NCI-H1105 treated with DMSO at 0.1 percent for 48 hours (cell line): Measurements from ENCODE around the gene MALAT1.
A peak's percentile ranks its signal among the peaks of the same experiment; 100 is the strongest.
"Not testable (repeated sequence)": the region's sequence is repeated elsewhere in the genome, so short reads cannot be mapped to it uniquely, and the experiment has no call there.

Experiments used
- DNase-seq: peaks from one replicate; lab custom pipeline; 2025; lab: John Stamatoyannopoulos, UW

Gene MALAT1

DNA sequence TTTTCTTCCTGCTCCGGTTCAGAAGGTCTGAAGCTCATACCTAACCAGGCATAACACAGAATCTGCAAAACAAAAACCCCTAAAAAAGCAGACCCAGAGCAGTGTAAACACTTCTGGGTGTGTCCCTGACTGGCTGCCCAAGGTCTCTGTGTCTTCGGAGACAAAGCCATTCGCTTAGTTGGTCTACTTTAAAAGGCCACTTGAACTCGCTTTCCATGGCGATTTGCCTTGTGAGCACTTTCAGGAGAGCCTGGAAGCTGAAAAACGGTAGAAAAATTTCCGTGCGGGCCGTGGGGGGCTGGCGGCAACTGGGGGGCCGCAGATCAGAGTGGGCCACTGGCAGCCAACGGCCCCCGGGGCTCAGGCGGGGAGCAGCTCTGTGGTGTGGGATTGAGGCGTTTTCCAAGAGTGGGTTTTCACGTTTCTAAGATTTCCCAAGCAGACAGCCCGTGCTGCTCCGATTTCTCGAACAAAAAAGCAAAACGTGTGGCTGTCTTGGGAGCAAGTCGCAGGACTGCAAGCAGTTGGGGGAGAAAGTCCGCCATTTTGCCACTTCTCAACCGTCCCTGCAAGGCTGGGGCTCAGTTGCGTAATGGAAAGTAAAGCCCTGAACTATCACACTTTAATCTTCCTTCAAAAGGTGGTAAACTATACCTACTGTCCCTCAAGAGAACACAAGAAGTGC lies 661 bp upstream of the MALAT1 start:
- peak; percentile 73 for DNase-seq

DNA sequence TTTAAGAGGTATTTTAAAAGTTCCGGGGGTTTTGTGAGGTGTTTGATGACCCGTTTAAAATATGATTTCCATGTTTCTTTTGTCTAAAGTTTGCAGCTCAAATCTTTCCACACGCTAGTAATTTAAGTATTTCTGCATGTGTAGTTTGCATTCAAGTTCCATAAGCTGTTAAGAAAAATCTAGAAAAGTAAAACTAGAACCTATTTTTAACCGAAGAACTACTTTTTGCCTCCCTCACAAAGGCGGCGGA lies 193 bp upstream of the MALAT1 start:
- no peak for DNase-seq

DNA sequence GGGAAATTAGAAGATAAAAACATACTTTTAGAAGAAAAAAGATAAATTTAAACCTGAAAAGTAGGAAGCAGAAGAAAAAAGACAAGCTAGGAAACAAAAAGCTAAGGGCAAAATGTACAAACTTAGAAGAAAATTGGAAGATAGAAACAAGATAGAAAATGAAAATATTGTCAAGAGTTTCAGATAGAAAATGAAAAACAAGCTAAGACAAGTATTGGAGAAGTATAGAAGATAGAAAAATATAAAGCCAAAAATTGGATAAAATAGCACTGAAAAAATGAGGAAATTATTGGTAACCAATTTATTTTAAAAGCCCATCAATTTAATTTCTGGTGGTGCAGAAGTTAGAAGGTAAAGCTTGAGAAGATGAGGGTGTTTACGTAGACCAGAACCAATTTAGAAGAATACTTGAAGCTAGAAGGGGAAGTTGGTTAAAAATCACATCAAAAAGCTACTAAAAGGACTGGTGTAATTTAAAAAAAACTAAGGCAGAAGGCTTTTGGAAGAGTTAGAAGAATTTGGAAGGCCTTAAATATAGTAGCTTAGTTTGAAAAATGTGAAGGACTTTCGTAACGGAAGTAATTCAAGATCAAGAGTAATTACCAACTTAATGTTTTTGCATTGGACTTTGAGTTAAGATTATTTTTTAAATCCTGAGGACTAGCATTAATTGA lies 1.0 kb downstream of the MALAT1 start:
- DNase-seq: peak; percentile 23

DNA sequence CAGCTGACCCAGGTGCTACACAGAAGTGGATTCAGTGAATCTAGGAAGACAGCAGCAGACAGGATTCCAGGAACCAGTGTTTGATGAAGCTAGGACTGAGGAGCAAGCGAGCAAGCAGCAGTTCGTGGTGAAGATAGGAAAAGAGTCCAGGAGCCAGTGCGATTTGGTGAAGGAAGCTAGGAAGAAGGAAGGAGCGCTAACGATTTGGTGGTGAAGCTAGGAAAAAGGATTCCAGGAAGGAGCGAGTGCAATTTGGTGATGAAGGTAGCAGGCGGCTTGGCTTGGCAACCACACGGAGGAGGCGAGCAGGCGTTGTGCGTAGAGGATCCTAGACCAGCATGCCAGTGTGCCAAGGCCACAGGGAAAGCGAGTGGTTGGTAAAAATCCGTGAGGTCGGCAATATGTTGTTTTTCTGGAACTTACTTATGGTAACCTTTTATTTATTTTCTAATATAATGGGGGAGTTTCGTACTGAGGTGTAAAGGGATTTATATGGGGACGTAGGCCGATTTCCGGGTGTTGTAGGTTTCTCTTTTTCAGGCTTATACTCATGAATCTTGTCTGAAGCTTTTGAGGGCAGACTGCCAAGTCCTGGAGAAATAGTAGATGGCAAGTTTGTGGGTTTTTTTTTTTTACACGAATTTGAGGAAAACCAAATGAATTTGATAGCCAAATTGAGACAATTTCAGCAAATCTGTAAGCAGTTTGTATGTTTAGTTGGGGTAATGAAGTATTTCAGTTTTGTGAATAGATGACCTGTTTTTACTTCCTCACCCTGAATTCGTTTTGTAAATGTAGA lies 1.7 kb downstream of the MALAT1 start:
- peak; percentile 23 for DNase-seq

DNA sequence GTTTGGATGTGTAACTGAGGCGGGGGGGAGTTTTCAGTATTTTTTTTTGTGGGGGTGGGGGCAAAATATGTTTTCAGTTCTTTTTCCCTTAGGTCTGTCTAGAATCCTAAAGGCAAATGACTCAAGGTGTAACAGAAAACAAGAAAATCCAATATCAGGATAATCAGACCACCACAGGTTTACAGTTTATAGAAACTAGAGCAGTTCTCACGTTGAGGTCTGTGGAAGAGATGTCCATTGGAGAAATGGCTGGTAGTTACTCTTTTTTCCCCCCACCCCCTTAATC lies 2.3 kb downstream of the MALAT1 start:
- peak; percentile 24 for DNase-seq

DNA sequence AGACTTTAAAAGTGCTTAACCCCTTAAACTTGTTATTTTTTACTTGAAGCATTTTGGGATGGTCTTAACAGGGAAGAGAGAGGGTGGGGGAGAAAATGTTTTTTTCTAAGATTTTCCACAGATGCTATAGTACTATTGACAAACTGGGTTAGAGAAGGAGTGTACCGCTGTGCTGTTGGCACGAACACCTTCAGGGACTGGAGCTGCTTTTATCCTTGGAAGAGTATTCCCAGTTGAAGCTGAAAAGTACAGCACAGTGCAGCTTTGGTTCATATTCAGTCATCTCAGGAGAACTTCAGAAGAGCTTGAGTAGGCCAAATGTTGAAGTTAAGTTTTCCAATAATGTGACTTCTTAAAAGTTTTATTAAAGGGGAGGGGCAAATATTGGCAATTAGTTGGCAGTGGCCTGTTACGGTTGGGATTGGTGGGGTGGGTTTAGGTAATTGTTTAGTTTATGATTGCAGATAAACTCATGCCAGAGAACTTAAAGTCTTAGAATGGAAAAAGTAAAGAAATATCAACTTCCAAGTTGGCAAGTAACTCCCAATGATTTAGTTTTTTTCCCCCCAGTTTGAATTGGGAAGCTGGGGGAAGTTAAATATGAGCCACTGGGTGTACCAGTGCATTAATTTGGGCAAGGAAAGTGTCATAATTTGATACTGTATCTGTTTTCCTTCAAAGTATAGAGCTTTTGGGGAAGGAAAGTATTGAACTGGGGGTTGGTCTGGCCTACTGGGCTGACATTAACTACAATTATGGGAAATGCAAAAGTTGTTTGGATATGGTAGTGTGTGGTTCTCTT lies 2.8 kb downstream of the MALAT1 start:
- DNase-seq: peak; percentile 27

DNA sequence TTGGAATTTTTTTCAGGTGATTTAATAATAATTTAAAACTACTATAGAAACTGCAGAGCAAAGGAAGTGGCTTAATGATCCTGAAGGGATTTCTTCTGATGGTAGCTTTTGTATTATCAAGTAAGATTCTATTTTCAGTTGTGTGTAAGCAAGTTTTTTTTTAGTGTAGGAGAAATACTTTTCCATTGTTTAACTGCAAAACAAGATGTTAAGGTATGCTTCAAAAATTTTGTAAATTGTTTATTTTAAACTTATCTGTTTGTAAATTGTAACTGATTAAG lies 3.4 kb downstream of the MALAT1 start:
- no peak for DNase-seq

DNA sequence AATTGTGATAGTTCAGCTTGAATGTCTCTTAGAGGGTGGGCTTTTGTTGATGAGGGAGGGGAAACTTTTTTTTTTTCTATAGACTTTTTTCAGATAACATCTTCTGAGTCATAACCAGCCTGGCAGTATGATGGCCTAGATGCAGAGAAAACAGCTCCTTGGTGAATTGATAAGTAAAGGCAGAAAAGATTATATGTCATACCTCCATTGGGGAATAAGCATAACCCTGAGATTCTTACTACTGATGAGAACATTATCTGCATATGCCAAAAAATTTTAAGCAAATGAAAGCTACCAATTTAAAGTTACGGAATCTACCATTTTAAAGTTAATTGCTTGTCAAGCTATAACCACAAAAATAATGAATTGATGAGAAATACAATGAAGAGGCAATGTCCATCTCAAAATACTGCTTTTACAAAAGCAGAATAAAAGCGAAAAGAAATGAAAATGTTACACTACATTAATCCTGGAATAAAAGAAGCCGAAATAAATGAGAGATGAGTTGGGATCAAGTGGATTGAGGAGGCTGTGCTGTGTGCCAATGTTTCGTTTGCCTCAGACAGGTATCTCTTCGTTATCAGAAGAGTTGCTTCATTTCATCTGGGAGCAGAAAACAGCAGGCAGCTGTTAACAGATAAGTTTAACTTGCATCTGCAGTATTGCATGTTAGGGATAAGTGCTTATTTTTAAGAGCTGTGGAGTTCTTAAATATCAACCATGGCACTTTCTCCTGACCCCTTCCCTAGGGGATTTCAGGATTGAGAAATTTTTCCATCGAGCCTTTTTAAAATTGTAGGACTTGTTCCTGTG lies 3.9 kb downstream of the MALAT1 start:
- peak; percentile 26 for DNase-seq

DNA sequence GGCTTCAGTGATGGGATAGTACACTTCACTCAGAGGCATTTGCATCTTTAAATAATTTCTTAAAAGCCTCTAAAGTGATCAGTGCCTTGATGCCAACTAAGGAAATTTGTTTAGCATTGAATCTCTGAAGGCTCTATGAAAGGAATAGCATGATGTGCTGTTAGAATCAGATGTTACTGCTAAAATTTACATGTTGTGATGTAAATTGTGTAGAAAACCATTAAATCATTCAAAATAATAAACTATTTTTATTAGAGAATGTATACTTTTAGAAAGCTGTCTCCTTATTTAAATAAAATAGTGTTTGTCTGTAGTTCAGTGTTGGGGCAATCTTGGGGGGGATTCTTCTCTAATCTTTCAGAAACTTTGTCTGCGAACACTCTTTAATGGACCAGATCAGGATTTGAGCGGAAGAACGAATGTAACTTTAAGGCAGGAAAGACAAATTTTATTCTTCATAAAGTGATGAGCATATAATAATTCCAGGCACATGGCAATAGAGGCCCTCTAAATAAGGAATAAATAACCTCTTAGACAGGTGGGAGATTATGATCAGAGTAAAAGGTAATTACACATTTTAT lies 4.6 kb downstream of the MALAT1 start:
- DNase-seq: no peak

DNA sequence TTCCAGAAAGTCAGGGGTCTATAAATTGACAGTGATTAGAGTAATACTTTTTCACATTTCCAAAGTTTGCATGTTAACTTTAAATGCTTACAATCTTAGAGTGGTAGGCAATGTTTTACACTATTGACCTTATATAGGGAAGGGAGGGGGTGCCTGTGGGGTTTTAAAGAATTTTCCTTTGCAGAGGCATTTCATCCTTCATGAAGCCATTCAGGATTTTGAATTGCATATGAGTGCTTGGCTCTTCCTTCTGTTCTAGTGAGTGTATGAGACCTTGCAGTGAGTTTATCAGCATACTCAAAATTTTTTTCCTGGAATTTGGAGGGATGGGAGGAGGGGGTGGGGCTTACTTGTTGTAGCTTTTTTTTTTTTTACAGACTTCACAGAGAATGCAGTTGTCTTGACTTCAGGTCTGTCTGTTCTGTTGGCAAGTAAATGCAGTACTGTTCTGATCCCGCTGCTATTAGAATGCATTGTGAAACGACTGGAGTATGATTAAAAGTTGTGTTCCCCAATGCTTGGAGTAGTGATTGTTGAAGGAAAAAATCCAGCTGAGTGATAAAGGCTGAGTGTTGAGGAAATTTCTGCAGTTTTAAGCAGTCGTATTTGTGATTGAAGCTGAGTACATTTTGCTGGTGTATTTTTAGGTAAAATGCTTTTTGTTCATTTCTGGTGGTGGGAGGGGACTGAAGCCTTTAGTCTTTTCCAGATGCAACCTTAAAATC lies 5.3 kb downstream of the MALAT1 start:
- DNase-seq: peak; percentile 18

DNA sequence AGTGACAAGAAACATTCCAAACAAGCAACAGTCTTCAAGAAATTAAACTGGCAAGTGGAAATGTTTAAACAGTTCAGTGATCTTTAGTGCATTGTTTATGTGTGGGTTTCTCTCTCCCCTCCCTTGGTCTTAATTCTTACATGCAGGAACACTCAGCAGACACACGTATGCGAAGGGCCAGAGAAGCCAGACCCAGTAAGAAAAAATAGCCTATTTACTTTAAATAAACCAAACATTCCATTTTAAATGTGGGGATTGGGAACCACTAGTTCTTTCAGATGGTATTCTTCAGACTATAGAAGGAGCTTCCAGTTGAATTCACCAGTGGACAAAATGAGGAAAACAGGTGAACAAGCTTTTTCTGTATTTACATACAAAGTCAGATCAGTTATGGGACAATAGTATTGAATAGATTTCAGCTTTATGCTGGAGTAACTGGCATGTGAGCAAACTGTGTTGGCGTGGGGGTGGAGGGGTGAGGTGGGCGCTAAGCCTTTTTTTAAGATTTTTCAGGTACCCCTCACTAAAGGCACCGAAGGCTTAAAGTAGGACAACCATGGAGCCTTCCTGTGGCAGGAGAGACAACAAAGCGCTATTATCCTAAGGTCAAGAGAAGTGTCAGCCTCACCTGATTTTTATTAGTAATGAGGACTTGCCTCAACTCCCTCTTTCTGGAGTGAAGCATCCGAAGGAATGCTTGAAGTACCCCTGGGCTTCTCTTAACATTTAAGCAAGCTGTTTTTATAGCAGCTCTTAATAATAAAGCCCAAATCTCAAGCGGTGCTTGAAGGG lies 6.0 kb downstream of the MALAT1 start:
- peak; percentile 12 for DNase-seq

DNA sequence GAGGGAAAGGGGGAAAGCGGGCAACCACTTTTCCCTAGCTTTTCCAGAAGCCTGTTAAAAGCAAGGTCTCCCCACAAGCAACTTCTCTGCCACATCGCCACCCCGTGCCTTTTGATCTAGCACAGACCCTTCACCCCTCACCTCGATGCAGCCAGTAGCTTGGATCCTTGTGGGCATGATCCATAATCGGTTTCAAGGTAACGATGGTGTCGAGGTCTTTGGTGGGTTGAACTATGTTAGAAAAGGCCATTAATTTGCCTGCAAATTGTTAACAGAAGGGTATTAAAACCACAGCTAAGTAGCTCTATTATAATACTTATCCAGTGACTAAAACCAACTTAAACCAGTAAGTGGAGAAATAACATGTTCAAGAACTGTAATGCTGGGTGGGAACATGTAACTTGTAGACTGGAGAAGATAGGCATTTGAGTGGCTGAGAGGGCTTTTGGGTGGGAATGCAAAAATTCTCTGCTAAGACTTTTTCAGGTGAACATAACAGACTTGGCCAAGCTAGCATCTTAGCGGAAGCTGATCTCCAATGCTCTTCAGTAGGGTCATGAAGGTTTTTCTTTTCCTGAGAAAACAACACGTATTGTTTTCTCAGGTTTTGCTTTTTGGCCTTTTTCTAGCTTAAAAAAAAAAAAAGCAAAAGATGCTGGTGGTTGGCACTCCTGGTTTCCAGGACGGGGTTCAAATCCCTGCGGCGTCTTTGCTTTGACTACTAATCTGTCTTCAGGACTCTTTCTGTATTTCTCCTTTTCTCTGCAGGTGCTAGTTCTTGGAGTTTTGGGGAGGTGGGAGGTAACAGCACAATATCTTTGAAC lies 6.8 kb downstream of the MALAT1 start:
- no peak for DNase-seq

DNA sequence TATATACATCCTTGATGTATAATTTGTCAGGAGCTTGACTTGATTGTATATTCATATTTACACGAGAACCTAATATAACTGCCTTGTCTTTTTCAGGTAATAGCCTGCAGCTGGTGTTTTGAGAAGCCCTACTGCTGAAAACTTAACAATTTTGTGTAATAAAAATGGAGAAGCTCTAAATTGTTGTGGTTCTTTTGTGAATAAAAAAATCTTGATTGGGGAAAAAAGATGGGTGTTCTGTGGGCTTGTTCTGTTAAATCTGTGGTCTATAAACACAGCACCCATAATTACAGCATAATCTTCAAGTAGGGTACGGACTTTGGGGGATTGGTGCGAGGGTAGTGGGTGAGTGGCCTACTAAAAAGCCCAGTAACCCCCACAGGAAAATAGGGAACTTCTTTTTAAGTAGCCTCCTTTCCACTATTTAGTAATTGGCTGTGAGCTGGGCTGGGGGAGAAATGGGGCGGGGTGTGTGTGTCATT lies 7.5 kb downstream of the MALAT1 start:
- peak; percentile 39 for DNase-seq

DNA sequence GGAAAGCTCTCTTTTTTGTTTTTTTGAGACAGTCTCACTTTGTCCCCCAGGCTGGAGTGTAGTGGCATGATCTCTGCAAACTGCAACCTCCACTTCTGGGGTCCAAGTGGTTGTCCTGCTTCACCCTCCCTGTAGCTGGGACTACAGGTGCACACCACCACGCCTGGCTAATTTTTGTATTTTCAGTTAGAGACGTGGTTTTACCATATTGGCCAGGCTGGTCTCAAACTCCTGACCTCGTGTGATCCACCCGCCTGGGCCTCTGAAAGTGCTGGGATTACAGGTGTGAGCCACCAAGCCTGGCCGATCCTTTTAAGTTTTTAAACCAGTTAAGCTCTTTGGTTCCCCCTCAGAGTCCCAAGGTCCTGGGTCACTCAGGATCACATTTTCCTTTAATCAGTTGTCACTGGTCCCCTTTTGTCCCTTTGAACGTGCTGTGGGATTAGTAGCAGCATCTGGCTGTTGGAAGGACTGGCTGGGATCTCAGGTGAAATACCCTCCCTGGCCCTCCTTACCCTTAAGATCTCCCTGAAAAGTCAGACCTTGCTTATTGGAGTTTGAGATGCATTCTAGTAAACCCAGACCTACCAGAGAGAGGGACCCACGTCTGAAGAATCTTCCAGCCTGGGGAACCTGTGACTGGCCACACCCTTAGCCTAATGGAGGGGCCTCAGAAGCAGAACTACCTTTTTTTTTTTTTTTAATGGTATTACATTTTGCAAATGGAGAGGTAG lies 8.1 kb downstream of the MALAT1 start:
- DNase-seq: peak; percentile 78

DNA sequence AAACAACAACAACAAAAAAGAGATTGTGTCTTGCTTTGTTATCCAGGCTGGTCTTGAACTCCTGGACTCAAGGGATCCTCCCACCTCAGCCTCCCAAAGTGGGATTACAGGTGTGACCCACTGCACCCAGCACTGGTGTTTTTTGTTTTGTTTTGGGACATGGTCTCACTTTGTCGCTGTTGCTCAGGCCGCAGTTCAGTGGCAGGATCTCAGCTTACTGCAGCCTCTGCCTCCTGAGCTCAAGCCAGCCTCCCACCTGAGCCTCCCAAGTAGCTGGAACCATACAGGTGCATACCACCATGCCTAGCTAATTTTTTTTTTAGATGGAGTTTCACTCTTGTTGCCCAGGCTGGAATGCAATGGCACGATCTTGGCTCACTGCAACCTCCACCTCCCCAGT lies 13.5 kb downstream of the MALAT1 start:
- not testable (repeated sequence) for DNase-seq

DNA sequence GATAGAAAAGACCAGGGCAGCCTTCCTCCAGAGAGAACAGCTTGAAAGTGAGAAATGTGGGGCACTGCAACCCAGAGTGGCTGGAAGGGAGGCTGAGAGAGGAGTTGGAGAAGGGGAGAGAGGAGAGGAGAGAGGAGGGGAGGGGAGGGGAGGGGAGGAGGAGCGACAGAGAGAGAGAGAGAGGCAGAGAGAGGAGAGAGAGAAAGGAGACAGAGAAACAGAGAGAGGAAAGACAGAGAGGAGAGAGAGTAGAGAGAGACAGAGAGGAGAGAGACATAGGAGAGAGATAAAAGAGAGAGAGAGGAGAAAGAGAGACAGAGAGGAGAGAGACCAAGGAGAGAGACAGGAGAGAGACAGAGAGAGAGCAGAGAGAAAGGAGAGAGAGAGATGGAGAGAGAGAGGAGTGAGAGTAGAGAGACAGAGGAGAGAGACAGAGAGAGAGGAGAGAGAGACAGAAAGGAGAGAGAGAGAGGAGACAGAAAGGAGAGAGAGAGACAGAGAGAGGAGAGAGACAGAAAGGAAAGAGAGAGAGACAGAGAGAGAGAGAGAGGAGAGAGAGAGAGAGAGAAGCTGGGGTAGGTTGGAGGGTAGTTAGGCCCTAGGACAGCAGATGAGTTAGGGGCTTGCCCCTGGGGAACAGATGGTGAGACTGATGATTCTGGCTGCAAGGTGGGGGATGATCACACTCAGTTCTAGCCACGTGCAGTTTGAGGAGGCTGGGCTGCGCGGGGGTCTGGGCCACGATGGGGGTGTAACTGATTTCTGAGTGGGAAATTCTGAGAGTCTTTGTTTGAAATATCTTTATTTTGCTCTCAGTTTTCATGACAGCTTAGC lies 17.5 kb downstream of the MALAT1 start:
- DNase-seq: no peak

DNA sequence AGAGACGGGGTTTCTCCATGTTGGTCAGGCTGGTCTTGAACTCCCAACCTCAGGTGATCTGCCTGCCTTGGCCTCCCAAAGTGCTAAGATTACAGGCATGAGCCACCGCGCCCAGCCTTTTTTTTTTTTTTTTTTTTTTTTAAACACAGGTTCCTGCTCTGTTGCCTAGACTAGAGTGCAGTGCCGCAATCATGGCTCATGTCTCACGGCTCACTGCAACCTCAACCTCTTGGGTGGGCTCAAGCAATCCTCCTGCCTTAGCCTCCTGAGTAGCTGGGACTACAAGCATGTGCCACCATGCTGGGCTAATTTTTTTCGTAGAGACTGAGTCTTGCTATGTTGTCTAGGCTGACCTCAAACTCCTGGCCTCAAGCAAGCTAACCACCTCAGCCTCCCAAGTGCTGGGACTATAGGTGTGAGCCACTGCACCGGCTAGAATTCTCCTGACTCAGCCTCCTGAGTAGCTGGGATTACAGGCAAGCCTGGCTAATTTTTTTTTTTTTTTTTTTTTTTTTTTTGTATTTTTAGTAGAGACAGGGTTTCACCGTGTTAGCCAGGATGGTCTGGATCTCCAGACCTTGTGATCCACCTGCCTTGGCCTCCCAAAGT lies 20.2 kb downstream of the MALAT1 start:
- not testable (repeated sequence) for DNase-seq
